Sigmoid colon (tissue), 7 donors: Measurements from ENCODE around the gene GDPGP1. TPM values are rescaled to one million over a fixed set of nuclear protein-coding genes. Genes with fewer than 3 reads are reported as not detected.

Experiments
- DNase-seq: peaks from one replicate; pipeline ENCODE4 v3.0.0-alpha.2; 2019
- H3K27ac ChIP-seq, 4 donors: fragments of 200-600 bp; sonication (generic); one replicate each; pipeline ENCODE4 v1.5.1; 2016 to 2019; ENCODE audit warnings: mild to moderate bottlenecking in 1 of 4
- H3K27me3 ChIP-seq, 3 donors: fragments of 200-600 bp; sonication (generic); one replicate each; pipeline ENCODE4 v1.5.1; 2019; ENCODE audit warnings: mild to moderate bottlenecking in 1 of 3
- H3K36me3 ChIP-seq, 4 donors: fragments of 200-600 bp; sonication (generic); one replicate each; pipeline ENCODE4 v1.5.1; 2016 to 2019
- H3K4me1 ChIP-seq, 4 donors: fragments of 200-600 bp; sonication (generic); one replicate each; pipeline ENCODE4 v1.5.1; 2017 to 2019
- H3K4me3 ChIP-seq, 4 donors: fragments of 200-600 bp; sonication (generic); one replicate each; pipeline ENCODE4 v1.5.1; 2017 to 2019; ENCODE audit warnings: mild to moderate bottlenecking in 2 of 4, moderate library complexity in 1 of 4
- H3K9me3 ChIP-seq, 4 donors: fragments of 200-600 bp in 3 of 4; sonication (generic) in 3 of 4; one replicate each; pipeline versions ENCODE4 v1.5.1 to v1.6.1; 2013 to 2019
- CTCF ChIP-seq, 4 experiments: fragments of 450-650 bp in 3 of 4; fragments of 200-600 bp in 1 of 4; IDR thresholded peaks; one replicate each; pipeline ENCODE4 v1.5.1; 2016 to 2019; ENCODE audit warnings: antibody characterized with exemption in 4 of 4, mild to moderate bottlenecking in 3 of 4, moderate library complexity in 2 of 4
- EP300 ChIP-seq, 4 donors: sonication (generic); formaldehyde crosslinking; IDR thresholded peaks; one replicate each; pipeline ENCODE4 v1.6.1; 2017; ENCODE audit warnings: antibody characterized with exemption in 4 of 4
- POLR2A ChIP-seq, 2 donors: fragments of 450-650 bp; IDR thresholded peaks; one replicate each; pipeline ENCODE4 v1.6.1; 2016; ENCODE audit warnings: antibody characterized with exemption in 2 of 2, mild to moderate bottlenecking in 2 of 2, moderate library complexity in 2 of 2
- POLR2AphosphoS5 ChIP-seq, 4 donors: sonication (generic); formaldehyde crosslinking; IDR thresholded peaks; one replicate each; pipeline ENCODE4 v1.6.1; 2017; ENCODE audit warnings: antibody characterized with exemption in 4 of 4
- WGBS, 2 donors: extraction: QIAGEN DNeasy Blood & Tissue Kit; methylation state at CpG; one replicate each; pipeline ENCODE4 v1.1.7; 2013; 5-methylcytosine and 5-hydroxymethylcytosine counted together
- intact Hi-C: fragments of 100-400 bp; cut with DNase I; formaldehyde crosslinking; loops from one replicate; pipeline ENCODE4 v1.15.1; 2023
- polyA plus RNA-seq, 3 donors: library from polyadenylated mRNA; stranded (reverse); fragments of 200-250 nt; gene quantifications; one replicate each; pipeline ENCODE4 v1.2.3, GENCODE V29; 2013
- total RNA-seq, 4 donors: library from RNA; depleted of rRNA; stranded (reverse); fragments of >200 nt; gene quantifications; one replicate each; pipeline ENCODE4 v1.1.0, GENCODE V29; 2016
- donor health status: healthy with polysubstance abuse.
- donor health status: Bipolar disorder and iron deficiency.
- donor health status: healthy.

GDPGP1 gene
- total and polyA plus RNA-seq, 7 donors = 3.0 to 12.7 (median 7.5) TPM

- intact Hi-C loops = no loop called here
- TF ChIP-seq POLR2A (IDR thresholded peaks at IDR 0.05) = no peak
- no peak for TF ChIP-seq CTCF (IDR thresholded peaks at IDR 0.05)
- no peak for TF ChIP-seq POLR2AphosphoS5 (IDR thresholded peaks at IDR 0.05)
- TF ChIP-seq EP300 (IDR thresholded peaks at IDR 0.05) = no peak
- peaks cover 0 to 47% (median 45%) of the 10 kb centered on the region in 4 donors for H3K4me1 ChIP-seq
- no peaks in the 10 kb centered on the region for H3K27me3 ChIP-seq
- H3K4me3 ChIP-seq = no peak overlapping the region
- H3K36me3 ChIP-seq = peaks cover 4 to 33% (median 9%) of the 10 kb centered on the region in 4 donors
- peak overlapping the region; percentile 14 to 71 (median 68) for H3K27ac ChIP-seq
- 23 to 66% methylated on average over 12 of the region's 12 CpGs for WGBS, 2 donors
- no peak for DNase-seq
- no peaks in the 10 kb centered on the region for H3K9me3 ChIP-seq
These were observed 20.7 kb upstream of the GDPGP1 start for GRCh38 chr15:90213122-90213817.

DNA sequence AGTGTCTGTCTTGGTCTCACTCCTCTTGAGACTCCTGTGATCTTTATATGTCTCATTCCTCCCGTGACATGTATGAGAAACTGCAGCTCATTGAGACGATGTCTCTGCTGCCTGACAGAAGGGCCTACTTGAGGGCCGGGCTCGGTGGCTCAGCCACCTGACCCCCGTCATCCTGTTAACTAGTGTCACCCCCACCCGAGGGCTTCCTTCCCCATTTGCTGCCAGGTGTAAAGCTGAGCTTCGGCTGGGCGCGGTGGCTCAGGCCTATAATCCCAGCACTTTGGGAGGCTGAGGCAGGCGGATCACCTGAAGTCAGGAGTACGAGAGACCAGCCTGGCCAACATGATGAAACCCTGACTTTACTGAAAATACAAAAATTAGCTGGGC lies 20.2 kb upstream of the GDPGP1 start:
- 28 to 47% methylated on average over 11 of the region's 11 CpGs for WGBS, 2 donors
- Histone ChIP-seq H3K27ac (peak overlapping the region; percentile 14 to 71 (median 68)), H3K4me3 (no peak overlapping the region), H3K9me3 (no peaks in the 10 kb centered on the region), H3K4me1 (peaks cover 0 to 47% (median 42%) of the 10 kb centered on the region in 4 donors), H3K27me3 (no peaks in the 10 kb centered on the region), H3K36me3 (peaks cover 7 to 30% (median 12%) of the 10 kb centered on the region in 4 donors)
- no peak for DNase-seq
- TF ChIP-seq POLR2A (IDR thresholded peaks at IDR 0.05) (no peak), POLR2AphosphoS5 (IDR thresholded peaks at IDR 0.05) (no peak)
- intact Hi-C loops = no loop called here

- TF ChIP-seq POLR2A (IDR thresholded peaks at IDR 0.05) (no peak), CTCF (IDR thresholded peaks at IDR 0.05) (peak in 1 of 4 experiments; percentile 30)
- Histone ChIP-seq H3K27me3 (no peaks in the 10 kb centered on the region), H3K4me3 (no peak overlapping the region), H3K4me1 (peaks cover 0 to 51% (median 44%) of the 10 kb centered on the region in 4 donors), H3K36me3 (peaks cover 7 to 21% (median 12%) of the 10 kb centered on the region in 4 donors), H3K27ac (peak overlapping the region in 2 of 4 donors; percentile 6 to 68), H3K9me3 (no peaks in the 10 kb centered on the region)
- 54 to 63% methylated on average over 8 of the region's 8 CpGs for WGBS, 2 donors
- no peak for DNase-seq
- intact Hi-C loops = no loop called here
These were observed 19.3 kb upstream of the GDPGP1 start for GRCh38 chr15:90214553-90215196.

- Histone ChIP-seq H3K4me3 (no peak overlapping the region), H3K36me3 (peaks cover 5 to 40% (median 12%) of the 10 kb centered on the region in 4 donors), H3K27ac (no peak overlapping the region), H3K27me3 (no peaks in the 10 kb centered on the region), H3K9me3 (no peaks in the 10 kb centered on the region), H3K4me1 (peaks cover 0 to 35% (median 23%) of the 10 kb centered on the region in 4 donors)
- WGBS, 2 donors = 74 to 96% methylated on average over 9 of the region's 9 CpGs
- intact Hi-C loops = no loop called here
- TF ChIP-seq POLR2AphosphoS5 (IDR thresholded peaks at IDR 0.05) (no peak), EP300 (IDR thresholded peaks at IDR 0.05) (no peak), CTCF (IDR thresholded peaks at IDR 0.05) (no peak), POLR2A (IDR thresholded peaks at IDR 0.05) (no peak)
- DNase-seq = no peak
These were observed 16.2 kb upstream of the GDPGP1 start for GRCh38 chr15:90217671-90218394.
